Suprapubic skin (tissue), 3 donors: ENCODE measurements around the gene TRIM60.

ENCODE experiments used
- EP300 ChIP-seq: sonication (generic); formaldehyde crosslinking; IDR thresholded peaks from one replicate; pipeline ENCODE4 v1.6.1; 2017; ENCODE audit warnings: antibody characterized with exemption
- POLR2A ChIP-seq, 2 donors: fragments of 450-650 bp; IDR thresholded peaks; one replicate each; pipeline ENCODE4 v1.6.1; 2017; ENCODE audit warnings: antibody characterized with exemption in 2 of 2, mild to moderate bottlenecking in 2 of 2, moderate library complexity in 2 of 2
- TF ChIP-seq, protein P1 (sequence below), 2 donors: fragments of 200-600 bp in 1 of 2; fragments of 450-650 bp in 1 of 2; sonication (generic) in 1 of 2; IDR thresholded peaks; one replicate each; pipeline ENCODE4 v1.5.1; 2016 to 2019; ENCODE audit warnings: antibody characterized with exemption in 2 of 2, mild to moderate bottlenecking in 1 of 2, moderate library complexity in 1 of 2

DNA sequence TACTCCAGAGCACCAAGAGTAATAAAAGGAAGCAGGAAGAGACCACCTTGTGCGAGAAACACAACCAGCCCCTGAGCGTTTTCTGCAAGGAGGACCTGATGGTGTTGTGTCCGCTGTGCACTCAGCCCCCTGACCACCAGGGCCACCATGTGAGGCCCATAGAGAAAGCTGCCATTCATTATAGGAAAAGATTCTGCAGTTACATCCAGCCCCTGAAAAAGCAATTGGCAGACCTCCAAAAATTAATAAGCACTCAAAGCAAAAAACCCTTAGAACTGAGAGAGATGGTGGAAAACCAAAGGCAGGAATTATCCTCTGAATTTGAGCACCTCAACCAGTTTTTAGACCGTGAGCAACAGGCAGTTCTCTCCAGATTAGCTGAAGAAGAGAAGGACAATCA, 27.6 kb downstream of the TRIM60 start:
- TF ChIP-seq, protein P1, sequence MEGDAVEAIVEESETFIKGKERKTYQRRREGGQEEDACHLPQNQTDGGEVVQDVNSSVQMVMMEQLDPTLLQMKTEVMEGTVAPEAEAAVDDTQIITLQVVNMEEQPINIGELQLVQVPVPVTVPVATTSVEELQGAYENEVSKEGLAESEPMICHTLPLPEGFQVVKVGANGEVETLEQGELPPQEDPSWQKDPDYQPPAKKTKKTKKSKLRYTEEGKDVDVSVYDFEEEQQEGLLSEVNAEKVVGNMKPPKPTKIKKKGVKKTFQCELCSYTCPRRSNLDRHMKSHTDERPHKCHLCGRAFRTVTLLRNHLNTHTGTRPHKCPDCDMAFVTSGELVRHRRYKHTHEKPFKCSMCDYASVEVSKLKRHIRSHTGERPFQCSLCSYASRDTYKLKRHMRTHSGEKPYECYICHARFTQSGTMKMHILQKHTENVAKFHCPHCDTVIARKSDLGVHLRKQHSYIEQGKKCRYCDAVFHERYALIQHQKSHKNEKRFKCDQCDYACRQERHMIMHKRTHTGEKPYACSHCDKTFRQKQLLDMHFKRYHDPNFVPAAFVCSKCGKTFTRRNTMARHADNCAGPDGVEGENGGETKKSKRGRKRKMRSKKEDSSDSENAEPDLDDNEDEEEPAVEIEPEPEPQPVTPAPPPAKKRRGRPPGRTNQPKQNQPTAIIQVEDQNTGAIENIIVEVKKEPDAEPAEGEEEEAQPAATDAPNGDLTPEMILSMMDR (IDR thresholded peaks at IDR 0.05): no peak
- TF ChIP-seq EP300 (no peak), POLR2A (IDR thresholded peaks at IDR 0.05) (no peak)
